GM08714 (cell line): ENCODE results near the gene STEAP4.

Source experiments
- H3K4me3 ChIP-seq: fragments of 200-500 bp; sonication (Bioruptor generic); 2 replicates; pipeline ENCODE4 v1.5.1; 2014; ENCODE audit warnings: mild to moderate bottlenecking, low read length, inconsistent platforms
- ZNF274 ChIP-seq: IDR thresholded peaks from 2 replicates; pipeline ENCODE4 v1.6.1; 2012; ENCODE audit warnings: mild to moderate bottlenecking, low read depth, low read length

STEAP4 gene

GRCh38 chr7:88324699-88325098 is 18.0 kb upstream of the STEAP4 start:
- H3K4me3 ChIP-seq, result no peak overlapping the region
- no peak for TF ChIP-seq ZNF274

- TF ChIP-seq ZNF274, result no peak
- no peak overlapping the region for H3K4me3 ChIP-seq
Measured at GRCh38 chr7:88322151-88322550, 15.5 kb upstream of the STEAP4 start.

- TF ChIP-seq ZNF274, result no peak
- H3K4me3 ChIP-seq, result no peak overlapping the region
Measured at GRCh38 chr7:88321694-88322093, 15.0 kb upstream of the STEAP4 start.

GRCh38 chr7:88318196-88318595 is 11.5 kb upstream of the STEAP4 start:
- no peak for TF ChIP-seq ZNF274
- no peak overlapping the region for H3K4me3 ChIP-seq

- H3K4me3 ChIP-seq, result no peak overlapping the region
- TF ChIP-seq ZNF274, result no peak
Measured at GRCh38 chr7:88317422-88317821, 10.7 kb upstream of the STEAP4 start.

- no peak overlapping the region for H3K4me3 ChIP-seq
- TF ChIP-seq ZNF274, result no peak
Measured at GRCh38 chr7:88316456-88316855, 9.8 kb upstream of the STEAP4 start.

GRCh38 chr7:88315522-88315921 is 8.8 kb upstream of the STEAP4 start:
- no peak overlapping the region for H3K4me3 ChIP-seq
- TF ChIP-seq ZNF274, result no peak

GRCh38 chr7:88314061-88314491 is 7.4 kb upstream of the STEAP4 start:
- TF ChIP-seq ZNF274, result no peak
- no peak overlapping the region for H3K4me3 ChIP-seq

- no peak overlapping the region for H3K4me3 ChIP-seq
- no peak for TF ChIP-seq ZNF274
Measured at GRCh38 chr7:88312061-88312663, 5.5 kb upstream of the STEAP4 start.

- TF ChIP-seq ZNF274, result no peak
Measured at GRCh38 chr7:88311675-88312036, 5.0 kb upstream of the STEAP4 start.

GRCh38 chr7:88310956-88311674 is 4.4 kb upstream of the STEAP4 start:
- no peak for TF ChIP-seq ZNF274
- no peak overlapping the region for H3K4me3 ChIP-seq

More at GRCh38 chr7:88311675-88312036, 5.0 kb upstream of the STEAP4 start:
- H3K4me3 ChIP-seq, result no peak overlapping the region

- TF ChIP-seq ZNF274, result no peak
- no peak overlapping the region for H3K4me3 ChIP-seq
Measured at GRCh38 chr7:88309819-88310218, 3.1 kb upstream of the STEAP4 start.

GRCh38 chr7:88307823-88308222 is 1.1 kb upstream of the STEAP4 start:
- no peak overlapping the region for H3K4me3 ChIP-seq
- no peak for TF ChIP-seq ZNF274

- no peak for TF ChIP-seq ZNF274
- no peak overlapping the region for H3K4me3 ChIP-seq
Measured at GRCh38 chr7:88307412-88307811, 718 bp upstream of the STEAP4 start.

- no peak overlapping the region for H3K4me3 ChIP-seq
- TF ChIP-seq ZNF274, result no peak
Measured at GRCh38 chr7:88305044-88305443, 1.6 kb downstream of the STEAP4 start.
